HEK293 (cell line): ENCODE data around the gene KRT14.

Source experiments
- FEZF1 ChIP-seq: fragments of 450-650 bp; formaldehyde crosslinking; IDR thresholded peaks from 2 replicates; pipeline ENCODE4 v1.5.1; 2016; ENCODE audit warnings: missing biosample characterization, missing genetic modification characterization
- GFI1B ChIP-seq: fragments of 450-650 bp; formaldehyde crosslinking; IDR thresholded peaks from 2 replicates; pipeline ENCODE4 v1.5.1; 2016; ENCODE audit warnings: missing biosample characterization, missing genetic modification characterization
- IKZF3 ChIP-seq: fragments of 450-650 bp; IDR thresholded peaks from 2 replicates; pipeline ENCODE4 v1.5.0; 2018; ENCODE audit warnings: missing biosample characterization, mild to moderate bottlenecking, missing genetic modification characterization, moderate library complexity
- REPIN1 ChIP-seq: fragments of 450-650 bp; formaldehyde crosslinking; IDR thresholded peaks from 2 replicates; pipeline ENCODE4 v1.5.1; 2017; ENCODE audit warnings: missing biosample characterization, missing genetic modification characterization, low read depth
- SP3 ChIP-seq: fragments of 450-650 bp; formaldehyde crosslinking; IDR thresholded peaks from 2 replicates; pipeline ENCODE4 v1.5.1; 2016; ENCODE audit warnings: missing biosample characterization, missing genetic modification characterization
- TCF7L2 ChIP-seq: IDR thresholded peaks from 2 replicates; pipeline ENCODE4 v1.6.1; 2011; ENCODE audit warnings: low read depth, mild to moderate bottlenecking, inconsistent platforms, low read length, moderate library complexity, borderline replicate concordance
- ZEB2 ChIP-seq: fragments of 450-650 bp; formaldehyde crosslinking; IDR thresholded peaks from 2 replicates; pipeline ENCODE4 v1.5.1; 2016; ENCODE audit warnings: missing biosample characterization, missing genetic modification characterization
- ZFHX2 ChIP-seq: fragments of 450-650 bp; formaldehyde crosslinking; conservative IDR thresholded peaks from 2 replicates; pipeline ENCODE4 v1.5.1; 2016; ENCODE audit warnings: missing biosample characterization, missing genetic modification characterization
- ZFP37 ChIP-seq: fragments of 450-650 bp; formaldehyde crosslinking; IDR thresholded peaks from 2 replicates; pipeline ENCODE4 v1.5.1; 2016; ENCODE audit warnings: missing biosample characterization, missing genetic modification characterization
- ZFP69B ChIP-seq: fragments of 450-650 bp; formaldehyde crosslinking; IDR thresholded peaks from 2 replicates; pipeline ENCODE4 v1.5.1; 2016; ENCODE audit warnings: missing biosample characterization, missing genetic modification characterization
- ZNF10 ChIP-seq: fragments of 450-650 bp; formaldehyde crosslinking; IDR thresholded peaks from 2 replicates; pipeline ENCODE4 v1.5.1; 2017; ENCODE audit warnings: missing biosample characterization, missing genetic modification characterization
- ZNF133 ChIP-seq: fragments of 450-650 bp; formaldehyde crosslinking; IDR thresholded peaks from 2 replicates; pipeline ENCODE4 v1.5.1; 2016; ENCODE audit warnings: missing biosample characterization, missing genetic modification characterization
- ZNF155 ChIP-seq: fragments of 450-650 bp; formaldehyde crosslinking; IDR thresholded peaks from 2 replicates; pipeline ENCODE4 v1.5.1; 2016; ENCODE audit warnings: missing biosample characterization, missing genetic modification characterization
- ZNF157 ChIP-seq: fragments of 450-650 bp; formaldehyde crosslinking; IDR thresholded peaks from 2 replicates; pipeline ENCODE4 v1.5.1; 2016; ENCODE audit warnings: missing biosample characterization, missing genetic modification characterization
- ZNF175 ChIP-seq: fragments of 450-650 bp; formaldehyde crosslinking; IDR thresholded peaks from 2 replicates; pipeline ENCODE4 v1.5.1; 2016; ENCODE audit warnings: missing biosample characterization, missing genetic modification characterization
- ZNF221 ChIP-seq: fragments of 450-650 bp; formaldehyde crosslinking; IDR thresholded peaks from 2 replicates; pipeline ENCODE4 v1.5.1; 2017; ENCODE audit warnings: missing biosample characterization, missing genetic modification characterization, borderline replicate concordance
- ZNF239 ChIP-seq: fragments of 450-650 bp; formaldehyde crosslinking; IDR thresholded peaks from 2 replicates; pipeline ENCODE4 v1.5.1; 2016; ENCODE audit warnings: missing biosample characterization, missing genetic modification characterization
- ZNF292 ChIP-seq: fragments of 450-650 bp; formaldehyde crosslinking; IDR thresholded peaks from 2 replicates; pipeline ENCODE4 v1.5.1; 2016; ENCODE audit warnings: low read depth, missing biosample characterization, missing genetic modification characterization, borderline replicate concordance
- ZNF391 ChIP-seq: fragments of 450-650 bp; formaldehyde crosslinking; IDR thresholded peaks from 2 replicates; pipeline ENCODE4 v1.5.1; 2016; ENCODE audit warnings: low read depth, missing biosample characterization, missing genetic modification characterization, borderline replicate concordance
- ZNF394 ChIP-seq: fragments of 450-650 bp; formaldehyde crosslinking; IDR thresholded peaks from 2 replicates; pipeline ENCODE4 v1.5.1; 2016; ENCODE audit warnings: missing biosample characterization, missing genetic modification characterization, mild to moderate bottlenecking, moderate library complexity, borderline replicate concordance
- ZNF433 ChIP-seq: fragments of 450-650 bp; formaldehyde crosslinking; IDR thresholded peaks from 2 replicates; pipeline ENCODE4 v1.5.1; 2016; ENCODE audit warnings: missing biosample characterization, missing genetic modification characterization, low read depth
- ZNF48 ChIP-seq: fragments of 450-650 bp; formaldehyde crosslinking; IDR thresholded peaks from 2 replicates; pipeline ENCODE4 v1.5.1; 2016; ENCODE audit warnings: missing biosample characterization, missing genetic modification characterization
- ZNF501 ChIP-seq: fragments of 450-650 bp; formaldehyde crosslinking; IDR thresholded peaks from 2 replicates; pipeline ENCODE4 v1.5.1; 2016; ENCODE audit warnings: missing biosample characterization, missing genetic modification characterization
- ZNF514 ChIP-seq: fragments of 450-650 bp; formaldehyde crosslinking; IDR thresholded peaks from 2 replicates; pipeline ENCODE4 v1.5.1; 2016; ENCODE audit warnings: missing biosample characterization, missing genetic modification characterization
- ZNF521 ChIP-seq: fragments of 450-650 bp; formaldehyde crosslinking; IDR thresholded peaks from 2 replicates; pipeline ENCODE4 v1.5.1; 2017; ENCODE audit warnings: missing biosample characterization, mild to moderate bottlenecking, missing genetic modification characterization
- ZNF530 ChIP-seq: fragments of 450-650 bp; formaldehyde crosslinking; IDR thresholded peaks from 2 replicates; pipeline ENCODE4 v1.5.1; 2016; ENCODE audit warnings: low read depth, missing biosample characterization, missing genetic modification characterization
- ZNF558 ChIP-seq: fragments of 450-650 bp; formaldehyde crosslinking; IDR thresholded peaks from 2 replicates; pipeline ENCODE4 v1.5.1; 2016; ENCODE audit warnings: missing biosample characterization, missing genetic modification characterization
- ZNF585B ChIP-seq: fragments of 450-650 bp; formaldehyde crosslinking; IDR thresholded peaks from 2 replicates; pipeline ENCODE4 v1.5.1; 2016; ENCODE audit warnings: missing biosample characterization, missing genetic modification characterization
- ZNF610 ChIP-seq: fragments of 450-650 bp; formaldehyde crosslinking; IDR thresholded peaks from 2 replicates; pipeline ENCODE4 v1.5.1; 2016; ENCODE audit warnings: missing biosample characterization, missing genetic modification characterization, borderline replicate concordance
- ZNF658 ChIP-seq: fragments of 450-650 bp; formaldehyde crosslinking; IDR thresholded peaks from 2 replicates; pipeline ENCODE4; 2016; ENCODE audit warnings: missing biosample characterization, missing genetic modification characterization
- ZNF707 ChIP-seq: fragments of 450-650 bp; formaldehyde crosslinking; IDR thresholded peaks from 2 replicates; pipeline ENCODE4 v1.5.1; 2016; ENCODE audit warnings: missing biosample characterization, missing genetic modification characterization
- ZNF785 ChIP-seq: fragments of 450-650 bp; formaldehyde crosslinking; IDR thresholded peaks from 2 replicates; pipeline ENCODE4 v1.5.1; 2016; ENCODE audit warnings: missing biosample characterization, missing genetic modification characterization
- ZNF837 ChIP-seq: fragments of 450-650 bp; formaldehyde crosslinking; IDR thresholded peaks from 2 replicates; pipeline ENCODE4 v1.5.1; 2016; ENCODE audit warnings: missing biosample characterization, missing genetic modification characterization
- ZSCAN30 ChIP-seq: fragments of 450-650 bp; IDR thresholded peaks from 2 replicates; pipeline ENCODE4 v1.5.1; 2018; ENCODE audit warnings: missing biosample characterization, mild to moderate bottlenecking, missing genetic modification characterization, moderate library complexity
- TF ChIP-seq, protein P1 (sequence below): fragments of 450-650 bp; formaldehyde crosslinking; IDR thresholded peaks from 2 replicates; pipeline ENCODE4 v1.5.1; 2017; ENCODE audit warnings: missing biosample characterization, missing genetic modification characterization
- TF ChIP-seq, protein P2 (sequence below): fragments of 450-650 bp; formaldehyde crosslinking; IDR thresholded peaks from 2 replicates; pipeline ENCODE4 v1.5.1; 2016; ENCODE audit warnings: missing biosample characterization, missing genetic modification characterization
- TF ChIP-seq, protein P3 (sequence below): fragments of 450-650 bp; formaldehyde crosslinking; IDR thresholded peaks from 2 replicates; pipeline ENCODE4 v1.5.1; 2017; ENCODE audit warnings: missing biosample characterization, missing genetic modification characterization
- TF ChIP-seq, protein P4 (sequence below): fragments of 450-650 bp; formaldehyde crosslinking; IDR thresholded peaks from 2 replicates; pipeline ENCODE4 v1.5.1; 2016; ENCODE audit warnings: missing biosample characterization, missing genetic modification characterization

Gene KRT14

DNA sequence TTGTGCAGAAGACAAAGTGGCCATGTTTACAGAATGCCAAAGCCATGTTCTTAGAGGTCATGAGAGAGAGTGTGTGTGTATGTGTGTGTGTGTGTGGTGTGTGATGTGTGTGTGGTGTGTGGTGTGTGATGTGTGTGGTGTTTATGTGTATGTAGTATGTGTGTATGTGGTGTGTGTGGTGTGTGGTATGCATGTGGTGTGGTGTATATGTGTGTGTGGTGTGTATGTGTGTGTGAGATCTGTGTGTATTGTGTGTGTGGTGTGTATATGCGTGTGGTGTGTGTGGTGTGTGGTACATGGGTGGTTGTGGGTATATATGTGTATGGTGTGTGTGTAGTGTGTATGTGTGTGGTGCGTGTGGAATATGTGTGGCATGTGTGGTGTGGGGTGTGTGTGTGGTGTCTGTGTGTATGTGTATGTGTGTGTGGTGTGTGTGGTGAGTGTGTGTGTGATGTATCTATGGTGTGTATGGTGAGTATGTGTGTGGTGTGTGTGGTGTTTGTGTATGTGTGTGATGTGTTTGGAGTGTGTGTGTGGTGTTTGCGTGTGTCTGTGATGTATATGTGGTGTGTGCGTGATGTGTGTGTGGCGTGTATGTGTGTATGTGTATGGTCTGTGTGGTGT, 45.9 kb upstream of the KRT14 start (continued):
- TF ChIP-seq ZNF610 (tag by site-specific recombination) (no peak), ZNF530 (tag by site-specific recombination) (no peak), ZEB2 (tag by site-specific recombination) (no peak), ZFP69B (tag by site-specific recombination) (no peak), TCF7L2 (no peak), ZNF558 (no peak), REPIN1 (tag by site-specific recombination) (no peak), ZNF155 (no peak), IKZF3 (no peak), ZNF501 (no peak), ZNF48 (tag by site-specific recombination) (no peak), ZNF585B (no peak), ZNF837 (tag by site-specific recombination) (no peak), ZNF658 (tag by site-specific recombination) (no peak), ZNF707 (tag by site-specific recombination) (peak; percentile 25; the same call in 1 of the 2 replicates), ZNF10 (tag by site-specific recombination) (no peak), ZNF521 (tag by site-specific recombination) (no peak), GFI1B (no peak), ZFHX2 (tag by site-specific recombination) (no peak), ZFP37 (no peak), SP3 (tag by site-specific recombination) (no peak), ZNF157 (0 out of 2 replicates have a peak, but pooled peaks have one; percentile 24), ZNF239 (tag by site-specific recombination) (no peak), ZNF433 (tag by site-specific recombination) (no peak), ZNF394 (tag by site-specific recombination) (no peak), ZNF133 (tag by site-specific recombination) (0 out of 2 replicates have a peak, but pooled peaks have one; percentile 9), ZSCAN30 (no peak), ZNF514 (tag by site-specific recombination) (0 out of 2 replicates have a peak, but pooled peaks have one; percentile 14), ZNF175 (tag by site-specific recombination) (peak; percentile 13; the same call in 1 of the 2 replicates), ZNF221 (tag by site-specific recombination) (no peak), FEZF1 (no peak), ZNF391 (tag by site-specific recombination) (no peak), ZNF785 (tag by site-specific recombination) (peak; percentile 85; the same call in 1 of the 2 replicates), ZNF292 (tag by site-specific recombination) (no peak)
- TF ChIP-seq, protein P1, sequence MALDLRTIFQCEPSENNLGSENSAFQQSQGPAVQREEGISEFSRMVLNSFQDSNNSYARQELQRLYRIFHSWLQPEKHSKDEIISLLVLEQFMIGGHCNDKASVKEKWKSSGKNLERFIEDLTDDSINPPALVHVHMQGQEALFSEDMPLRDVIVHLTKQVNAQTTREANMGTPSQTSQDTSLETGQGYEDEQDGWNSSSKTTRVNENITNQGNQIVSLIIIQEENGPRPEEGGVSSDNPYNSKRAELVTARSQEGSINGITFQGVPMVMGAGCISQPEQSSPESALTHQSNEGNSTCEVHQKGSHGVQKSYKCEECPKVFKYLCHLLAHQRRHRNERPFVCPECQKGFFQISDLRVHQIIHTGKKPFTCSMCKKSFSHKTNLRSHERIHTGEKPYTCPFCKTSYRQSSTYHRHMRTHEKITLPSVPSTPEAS = peak; percentile 30; the same call in 1 of the 2 replicates
- TF ChIP-seq, protein P2, sequence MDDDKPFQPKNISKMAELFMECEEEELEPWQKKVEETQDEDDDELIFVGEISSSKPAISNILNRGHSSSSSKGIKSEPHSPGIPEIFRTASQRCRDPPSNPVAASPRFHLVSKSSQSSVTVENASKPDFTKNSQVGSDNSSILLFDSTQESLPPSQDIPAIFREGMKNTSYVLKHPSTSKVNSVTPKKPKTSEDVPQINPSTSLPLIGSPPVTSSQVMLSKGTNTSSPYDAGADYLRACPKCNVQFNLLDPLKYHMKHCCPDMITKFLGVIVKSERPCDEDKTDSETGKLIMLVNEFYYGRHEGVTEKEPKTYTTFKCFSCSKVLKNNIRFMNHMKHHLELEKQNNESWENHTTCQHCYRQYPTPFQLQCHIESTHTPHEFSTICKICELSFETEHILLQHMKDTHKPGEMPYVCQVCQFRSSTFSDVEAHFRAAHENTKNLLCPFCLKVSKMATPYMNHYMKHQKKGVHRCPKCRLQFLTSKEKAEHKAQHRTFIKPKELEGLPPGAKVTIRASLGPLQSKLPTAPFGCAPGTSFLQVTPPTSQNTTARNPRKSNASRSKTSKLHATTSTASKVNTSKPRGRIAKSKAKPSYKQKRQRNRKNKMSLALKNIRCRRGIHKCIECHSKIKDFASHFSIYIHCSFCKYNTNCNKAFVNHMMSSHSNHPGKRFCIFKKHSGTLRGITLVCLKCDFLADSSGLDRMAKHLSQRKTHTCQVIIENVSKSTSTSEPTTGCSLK (tag by site-specific recombination) = no peak
- TF ChIP-seq, protein P3, sequence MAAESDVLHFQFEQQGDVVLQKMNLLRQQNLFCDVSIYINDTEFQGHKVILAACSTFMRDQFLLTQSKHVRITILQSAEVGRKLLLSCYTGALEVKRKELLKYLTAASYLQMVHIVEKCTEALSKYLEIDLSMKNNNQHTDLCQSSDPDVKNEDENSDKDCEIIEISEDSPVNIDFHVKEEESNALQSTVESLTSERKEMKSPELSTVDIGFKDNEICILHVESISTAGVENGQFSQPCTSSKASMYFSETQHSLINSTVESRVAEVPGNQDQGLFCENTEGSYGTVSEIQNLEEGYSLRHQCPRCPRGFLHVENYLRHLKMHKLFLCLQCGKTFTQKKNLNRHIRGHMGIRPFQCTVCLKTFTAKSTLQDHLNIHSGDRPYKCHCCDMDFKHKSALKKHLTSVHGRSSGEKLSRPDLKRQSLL = no peak
- TF ChIP-seq, protein P4, sequence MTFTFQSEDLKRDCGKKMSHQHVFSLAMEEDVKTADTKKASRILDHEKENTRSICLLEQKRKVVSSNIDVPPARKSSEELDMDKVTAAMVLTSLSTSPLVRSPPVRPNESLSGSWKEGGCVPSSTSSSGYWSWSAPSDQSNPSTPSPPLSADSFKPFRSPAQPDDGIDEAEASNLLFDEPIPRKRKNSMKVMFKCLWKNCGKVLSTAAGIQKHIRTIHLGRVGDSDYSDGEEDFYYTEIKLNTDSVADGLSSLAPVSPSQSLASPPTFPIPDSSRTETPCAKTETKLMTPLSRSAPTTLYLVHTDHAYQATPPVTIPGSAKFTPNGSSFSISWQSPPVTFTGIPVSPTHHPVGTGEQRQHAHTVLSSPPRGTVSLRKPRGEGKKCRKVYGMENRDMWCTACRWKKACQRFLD (tag by site-specific recombination) = no peak; the same call in 1 of the 2 replicates
